Activated CD4-positive, alpha-beta T cell treated with anti-CD3 and anti-CD28 coated beads, Interleukin-2, amount 50 U/mL, for 4 hours (primary cell): ENCODE data around the gene C1QTNF12.

Experiments
- DNase-seq, 2 experiments: peaks; one replicate each; pipeline ENCODE4 v3.0.0-alpha.2; 2020

The C1QTNF12 gene

GRCh38 chr1:1239614-1240347 is 6.7 kb downstream of the C1QTNF12 start:
- DNase-seq = no peak

GRCh38 chr1:1239227-1239613 is 7.3 kb downstream of the C1QTNF12 start:
- DNase-seq = no peak

GRCh38 chr1:1238702-1239178 is 7.8 kb downstream of the C1QTNF12 start:
- no peak for DNase-seq

DNA sequence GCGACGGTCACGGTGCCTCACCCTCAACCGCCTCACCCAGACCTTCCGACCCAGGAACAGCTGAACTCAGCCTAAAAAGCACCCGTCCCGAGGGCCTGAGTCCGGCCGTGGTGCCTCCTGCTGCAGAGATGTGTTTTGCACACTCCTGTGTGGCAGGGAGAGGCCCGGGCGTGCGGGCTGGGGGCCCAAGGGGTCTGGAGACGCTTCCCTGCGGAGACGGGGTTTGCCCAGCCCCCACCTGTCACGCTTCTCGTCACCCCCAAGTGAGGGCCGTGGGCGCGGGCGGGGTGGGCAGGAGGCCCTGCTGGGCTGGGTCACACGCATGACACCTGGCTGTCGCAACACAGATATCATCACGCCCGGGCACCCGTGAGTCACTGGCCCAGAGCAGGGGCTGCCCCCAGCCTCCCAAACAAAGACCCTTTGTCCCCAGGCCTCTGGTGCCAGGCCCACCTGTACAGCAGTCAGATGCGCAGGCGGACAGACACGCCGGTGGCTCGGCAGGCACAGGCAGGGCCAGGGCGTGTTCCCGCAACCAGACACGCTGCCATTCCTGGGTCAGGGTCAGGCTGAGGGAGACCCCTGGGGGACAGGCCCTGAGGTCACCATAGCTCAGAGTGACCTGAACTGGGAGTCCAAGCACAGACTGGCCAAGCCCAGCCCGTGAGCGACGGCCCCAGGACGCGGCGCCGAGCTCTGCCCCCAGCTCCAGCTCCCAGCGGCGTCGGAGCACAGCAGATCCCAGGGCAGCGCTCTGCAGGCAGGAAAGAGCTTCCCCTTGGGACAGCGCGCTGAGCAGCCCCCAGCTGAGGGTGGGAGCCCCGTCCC is 8.4 kb downstream of the C1QTNF12 start:
- DNase-seq = no peak

- no peak for DNase-seq
These were observed 9.3 kb downstream of the C1QTNF12 start for GRCh38 chr1:1236945-1237873.

DNA sequence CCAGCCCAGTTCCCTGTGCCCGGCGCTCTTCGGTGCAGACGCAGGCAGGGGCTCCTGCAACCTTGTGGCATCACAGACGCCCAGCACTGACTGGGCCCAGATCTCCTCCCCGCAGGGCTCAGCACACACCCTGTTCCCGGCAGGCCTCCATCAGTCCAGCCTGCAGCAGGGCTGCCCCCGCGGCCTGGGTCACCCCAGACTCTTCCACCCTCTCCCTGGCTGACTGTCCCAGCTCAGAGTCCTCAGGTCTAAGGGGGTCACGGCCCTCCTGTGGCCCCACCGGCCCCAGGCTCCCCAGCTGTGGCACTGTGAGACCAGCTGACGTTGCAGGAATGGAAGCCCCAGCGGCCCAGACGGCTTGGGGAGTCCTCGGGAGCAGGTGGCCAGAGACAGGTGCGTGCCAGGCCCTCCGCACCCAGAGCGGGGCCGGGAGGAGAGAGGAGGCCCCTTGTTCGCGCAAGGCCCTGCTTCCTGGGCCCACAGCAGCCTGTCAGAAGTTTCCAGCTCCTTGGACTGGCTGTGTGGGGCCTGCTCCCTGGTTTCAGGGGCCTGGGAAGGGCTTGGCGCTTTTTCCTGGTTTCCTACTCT is 10.3 kb downstream of the C1QTNF12 start:
- no peak for DNase-seq

DNA sequence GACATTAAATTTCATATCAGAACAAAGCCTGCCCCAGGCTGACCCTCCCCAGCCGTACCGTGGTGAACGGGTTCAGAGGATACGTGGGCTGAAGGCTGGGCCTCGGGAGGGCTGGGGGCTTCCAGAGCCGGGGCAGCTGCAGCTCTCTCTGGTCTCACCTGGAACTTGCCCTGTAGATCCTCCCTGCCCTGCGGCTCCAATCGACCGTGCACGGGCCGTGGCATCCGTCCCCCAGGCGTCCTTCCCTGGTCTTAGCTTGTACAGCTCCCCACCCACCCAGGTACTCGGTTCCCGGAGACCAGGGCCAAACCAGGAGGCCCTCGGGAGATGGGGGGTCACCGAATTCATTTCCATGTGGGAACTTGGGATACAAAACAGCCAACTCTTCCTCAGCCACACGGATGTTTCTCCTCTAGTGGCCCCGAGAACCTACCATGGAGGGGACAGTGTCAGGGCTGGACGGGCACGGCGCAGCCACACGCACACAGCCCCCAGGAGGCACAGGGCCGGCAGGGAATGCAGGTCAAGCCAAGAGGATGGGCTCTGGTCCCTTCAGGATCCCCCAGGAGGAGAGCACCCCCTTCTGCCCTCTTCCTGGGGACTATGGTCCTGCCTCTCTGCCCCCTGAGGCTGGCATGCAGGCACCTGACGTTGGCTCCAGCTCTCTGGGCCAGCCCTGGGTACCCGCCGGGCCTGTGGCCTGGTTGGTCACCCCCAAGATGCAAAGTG is 11.3 kb downstream of the C1QTNF12 start:
- no peak for DNase-seq

GRCh38 chr1:1234180-1234808 is 12.2 kb downstream of the C1QTNF12 start:
- no peak for DNase-seq

DNA sequence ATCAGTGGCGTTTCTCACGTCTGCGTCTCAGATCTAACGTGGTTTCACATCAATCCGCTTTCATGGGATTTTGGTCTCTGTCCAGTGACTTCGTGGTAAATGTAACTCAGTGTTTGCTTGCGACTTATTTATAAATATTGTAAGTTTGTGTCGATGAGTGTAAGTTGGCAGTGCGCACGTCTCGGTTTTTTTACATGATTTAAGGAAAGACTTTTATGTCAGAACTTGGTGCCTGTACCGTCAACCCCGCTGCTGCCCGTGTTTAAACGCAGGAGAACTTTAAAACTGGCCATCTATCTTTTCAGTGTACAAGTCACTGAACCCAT is 13.0 kb downstream of the C1QTNF12 start:
- no peak for DNase-seq

DNA sequence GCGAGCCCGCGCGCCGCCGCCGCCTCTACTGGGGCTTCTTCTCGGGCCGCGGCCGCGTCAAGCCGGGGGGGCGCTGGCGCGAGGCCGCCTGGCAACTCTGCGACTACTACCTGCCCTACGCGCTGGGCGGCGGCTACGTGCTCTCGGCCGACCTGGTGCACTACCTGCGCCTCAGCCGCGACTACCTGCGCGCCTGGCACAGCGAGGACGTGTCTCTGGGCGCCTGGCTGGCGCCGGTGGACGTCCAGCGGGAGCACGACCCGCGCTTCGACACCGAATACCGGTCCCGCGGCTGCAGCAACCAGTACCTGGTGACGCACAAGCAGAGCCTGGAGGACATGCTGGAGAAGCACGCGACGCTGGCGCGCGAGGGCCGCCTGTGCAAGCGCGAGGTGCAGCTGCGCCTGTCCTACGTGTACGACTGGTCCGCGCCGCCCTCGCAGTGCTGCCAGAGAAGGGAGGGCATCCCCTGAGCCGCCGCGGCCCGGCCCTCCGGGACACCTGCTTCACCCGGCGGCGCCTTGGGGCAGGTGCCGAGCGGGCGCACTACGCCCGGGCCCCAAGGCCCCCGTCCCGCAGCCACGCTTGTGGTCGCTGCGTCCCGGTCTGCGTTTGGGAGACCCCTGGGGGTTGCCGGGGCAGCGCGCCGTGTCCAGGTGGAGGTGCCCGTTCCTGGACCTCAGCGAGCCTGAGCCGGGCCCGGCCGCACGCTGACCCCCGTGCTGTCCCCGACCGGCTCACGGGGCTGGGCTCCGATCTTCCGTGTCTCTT is 13.5 kb downstream of the C1QTNF12 start:
- DNase-seq = no peak

DNA sequence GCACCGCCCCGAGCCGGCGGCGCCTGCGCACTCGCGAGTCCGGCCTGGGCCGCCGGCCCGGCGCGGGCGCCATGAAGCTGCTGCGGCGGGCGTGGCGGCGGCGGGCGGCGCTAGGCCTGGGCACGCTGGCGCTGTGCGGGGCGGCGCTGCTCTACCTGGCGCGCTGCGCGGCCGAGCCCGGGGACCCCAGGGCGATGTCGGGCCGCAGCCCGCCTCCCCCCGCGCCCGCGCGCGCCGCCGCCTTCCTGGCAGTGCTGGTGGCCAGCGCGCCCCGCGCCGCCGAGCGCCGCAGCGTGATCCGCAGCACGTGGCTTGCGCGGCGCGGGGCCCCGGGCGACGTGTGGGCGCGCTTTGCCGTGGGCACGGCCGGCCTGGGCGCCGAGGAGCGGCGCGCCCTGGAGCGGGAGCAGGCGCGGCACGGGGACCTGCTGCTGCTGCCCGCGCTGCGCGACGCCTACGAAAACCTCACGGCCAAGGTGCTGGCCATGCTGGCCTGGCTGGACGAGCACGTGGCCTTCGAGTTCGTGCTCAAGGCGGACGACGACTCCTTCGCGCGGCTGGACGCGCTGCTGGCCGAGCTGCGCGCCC is 14.2 kb downstream of the C1QTNF12 start, which contains the start of gene B3GALT6:
TSS of gene B3GALT6 (plus strand) at position 30 of the 588 bp plus-strand sequence. CDS start at position 72, 42 bp downstream.
- DNase-seq = no peak

DNA sequence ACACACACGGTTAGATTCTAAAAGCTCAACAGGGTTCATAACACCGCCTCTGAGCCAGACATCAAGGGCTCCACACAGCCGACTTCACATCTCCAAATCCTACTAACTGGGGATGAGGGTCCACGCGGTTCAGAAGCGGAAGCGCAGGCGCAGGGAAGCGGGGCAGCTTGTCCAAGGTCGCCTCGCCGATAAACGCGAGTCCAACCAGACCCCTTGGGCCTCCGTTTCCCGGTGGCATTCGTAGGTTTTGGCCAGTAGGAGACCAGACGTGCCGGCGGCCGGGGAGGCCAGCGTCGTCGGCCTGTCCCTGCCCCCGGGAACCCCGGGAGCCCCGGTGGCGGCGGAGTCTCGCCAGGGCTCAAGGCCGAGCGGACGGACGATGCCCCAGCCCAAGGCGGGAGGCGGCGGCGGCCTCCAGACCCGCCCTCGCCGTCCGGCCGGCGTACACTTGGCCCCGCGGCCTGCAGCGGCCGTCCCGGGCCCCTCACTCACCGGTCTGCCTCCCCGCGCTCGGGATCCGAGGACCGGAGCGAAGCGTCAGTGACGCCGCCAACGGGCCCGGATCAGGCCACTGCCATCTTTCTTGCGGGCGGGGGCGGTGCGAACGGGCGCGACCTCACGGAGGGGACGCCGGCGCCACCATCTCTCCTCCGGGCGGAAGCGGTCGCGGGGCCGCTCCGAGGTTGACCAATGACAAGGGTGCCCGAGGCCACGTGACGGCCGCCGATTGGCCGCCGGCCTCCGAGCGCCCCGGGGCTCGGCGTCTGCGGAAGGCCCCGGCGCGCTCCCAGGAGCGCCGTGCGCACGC is 14.9 kb downstream of the C1QTNF12 start, which contains the start of gene SDF4:
TSS of gene SDF4 (minus strand) at position 602 of the 808 bp plus-strand sequence. CDS start 3,229 bp downstream, outside the sequence.
- DNase-seq = peak; percentile 94 to 96

DNA sequence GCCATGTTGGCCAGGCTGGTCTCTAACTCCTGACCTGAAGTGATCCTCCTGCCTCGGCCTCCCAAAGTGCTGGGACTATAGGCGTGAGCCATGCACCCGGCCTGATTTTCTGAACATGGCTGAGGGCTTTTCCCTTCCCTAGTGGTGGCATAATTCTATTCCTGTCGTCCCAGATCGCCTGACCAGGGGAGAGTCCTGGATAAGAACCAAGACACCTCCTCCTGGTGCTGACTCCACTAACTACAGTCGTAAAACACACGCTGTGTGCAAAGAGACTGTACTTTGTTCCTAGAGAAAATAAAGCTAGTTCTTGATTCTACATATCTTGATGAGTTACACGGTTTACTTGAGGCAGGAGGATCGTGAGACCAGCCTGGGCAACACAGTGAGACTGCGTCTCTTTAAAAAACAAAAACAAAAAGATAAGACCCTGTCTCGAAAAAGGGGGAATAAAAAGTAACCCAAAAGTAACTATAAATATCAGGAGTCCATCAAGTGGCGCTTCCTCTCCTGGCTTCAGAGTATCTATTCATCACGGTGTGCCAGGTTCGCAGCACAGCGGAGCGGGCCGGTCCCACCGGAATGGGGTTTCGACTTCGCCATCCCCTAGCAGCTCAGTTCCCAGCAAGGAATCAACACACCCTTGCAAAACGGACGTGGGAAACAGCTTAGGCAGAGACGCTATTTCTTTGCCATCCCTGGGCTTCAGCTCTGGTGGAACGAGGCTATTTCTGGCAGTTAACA is 15.7 kb downstream of the C1QTNF12 start:
- DNase-seq = no peak

GRCh38 chr1:1229770-1230169 is 16.8 kb downstream of the C1QTNF12 start:
- DNase-seq = no peak

- DNase-seq = no peak
These were observed 17.8 kb downstream of the C1QTNF12 start for GRCh38 chr1:1228596-1229321.

DNA sequence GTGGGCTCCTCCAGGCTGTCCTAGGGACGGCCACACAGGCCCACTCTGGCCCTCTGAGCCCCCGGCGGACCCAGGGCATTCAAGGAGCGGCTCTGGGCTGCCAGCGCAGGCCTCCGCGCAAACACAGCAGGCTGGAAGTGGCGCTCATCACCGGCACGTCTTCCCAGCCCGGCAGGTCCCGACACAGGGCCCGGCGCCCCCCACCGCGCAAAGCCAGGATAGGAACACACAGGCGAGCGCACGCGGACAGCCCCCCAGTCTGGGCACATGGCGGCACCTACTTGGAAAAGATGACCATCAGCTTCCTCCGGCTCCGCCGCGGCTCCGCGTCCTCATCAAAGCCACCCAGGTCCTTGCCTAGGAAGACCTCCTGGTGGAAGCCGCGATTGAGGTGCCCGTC is 18.3 kb downstream of the C1QTNF12 start:
- no peak for DNase-seq

DNA sequence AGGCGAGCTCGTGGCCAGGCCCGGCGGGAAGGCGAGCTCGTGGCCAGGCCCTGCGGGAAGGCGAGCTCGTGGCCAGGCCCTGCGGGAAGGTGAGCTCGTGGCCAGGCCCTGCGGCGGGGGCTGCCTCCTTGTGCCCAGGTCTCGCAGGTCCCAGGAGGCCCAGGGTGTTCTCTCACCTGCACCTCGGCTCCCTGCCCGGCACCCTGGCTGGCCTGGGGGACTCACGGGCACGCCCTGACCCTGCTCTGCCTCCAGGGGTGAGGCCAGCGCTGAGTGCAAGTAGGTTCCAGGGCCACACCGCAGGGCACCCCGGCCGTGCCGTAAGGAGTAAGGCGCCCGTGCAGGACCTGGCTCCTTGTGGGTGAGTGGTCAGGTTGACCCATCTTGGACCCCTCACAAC is 19.1 kb downstream of the C1QTNF12 start:
- no peak for DNase-seq
